ENCODE measurements around the gene ZFYVE1. TPM values are rescaled to one million over a fixed set of nuclear protein-coding genes. Genes with fewer than 3 reads are reported as not detected.

The ZFYVE1 gene
- polyA plus RNA-seq, 1 of the 3 experiments (the other 2 are of a cell fraction), result 18.6 TPM

DNA sequence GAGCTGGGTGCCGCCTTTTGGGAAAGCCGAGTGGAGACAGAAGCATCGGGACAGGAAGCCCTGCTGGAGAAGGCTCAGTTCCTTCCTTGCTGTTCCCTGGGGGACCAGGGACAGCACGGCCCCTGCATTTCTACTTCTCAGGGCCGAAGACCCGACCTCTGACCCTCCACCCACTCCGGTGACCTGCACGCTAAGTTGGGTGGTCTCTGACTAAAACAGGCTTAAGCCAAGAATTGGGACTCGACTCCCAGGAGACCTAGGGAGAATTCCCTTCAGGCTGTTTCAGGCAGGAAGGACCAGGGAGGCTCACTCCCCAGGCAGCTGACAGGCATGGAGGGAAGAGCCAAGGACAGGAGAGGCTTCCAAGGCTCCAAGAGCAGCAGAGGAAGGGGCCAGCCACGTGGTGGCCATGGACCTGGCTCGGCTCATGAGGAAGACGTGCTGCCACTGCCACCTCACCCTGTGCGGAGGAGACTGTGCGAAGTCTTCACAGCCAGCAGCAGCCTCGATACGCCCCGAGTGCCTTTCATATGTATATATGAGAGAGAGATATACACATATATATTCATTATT is 56.8 kb downstream of the ZFYVE1 start:
- Histone ChIP-seq H3F3A (replicated peaks; ENCODE audit: insufficient read depth) (no peaks in the 10 kb centered on the region), H3K9ac (no peak overlapping the region), H3K9me2 (no peaks in the 10 kb centered on the region), H2AFZ (ENCODE audit: low read depth) (no peak overlapping the region), H3K27ac (ENCODE audit: low read depth in 2 of 2, low read length in 1 of 2) (no peak overlapping the region), H3K79me2 (ENCODE audit: insufficient read depth) (no peaks in the 10 kb centered on the region), H3K36me3 (replicated peaks in 1 of 2; ENCODE audit: control insufficient read depth in 1 of 2, insufficient read depth in 2 of 2, low read length in 1 of 2) (peaks cover 34 to 41% of the 10 kb centered on the region in 2 experiments), H3K4me1 (ENCODE audit: control insufficient read depth in 1 of 2, insufficient read depth in 2 of 2, low read depth in 1 of 2, low read length in 1 of 2) (no peaks in the 10 kb centered on the region), H3K4me2 (no peak overlapping the region), H3K4me3 (ENCODE audit: low read depth in 2 of 2, low read length in 1 of 2) (no peak overlapping the region), H3K9me3 (no peaks in the 10 kb centered on the region), H3K27me3 (ENCODE audit: insufficient read depth) (no peaks in the 10 kb centered on the region), H4K20me1 (ENCODE audit: insufficient read depth) (no peaks in the 10 kb centered on the region)
- ChIA-PET POLR2A (no interaction called here), CTCF (no interaction called here)
- no peak for DNase-seq
- 95% methylated on average over 15 of the region's 17 CpGs for WGBS (ENCODE audit: low lambda C conversion rate)
- TF ChIP-seq TEAD4 (IDR thresholded peaks at IDR 0.05; ENCODE audit: borderline replicate concordance, insufficient read depth), result no peak
- TF ChIP-seq, protein P1, sequence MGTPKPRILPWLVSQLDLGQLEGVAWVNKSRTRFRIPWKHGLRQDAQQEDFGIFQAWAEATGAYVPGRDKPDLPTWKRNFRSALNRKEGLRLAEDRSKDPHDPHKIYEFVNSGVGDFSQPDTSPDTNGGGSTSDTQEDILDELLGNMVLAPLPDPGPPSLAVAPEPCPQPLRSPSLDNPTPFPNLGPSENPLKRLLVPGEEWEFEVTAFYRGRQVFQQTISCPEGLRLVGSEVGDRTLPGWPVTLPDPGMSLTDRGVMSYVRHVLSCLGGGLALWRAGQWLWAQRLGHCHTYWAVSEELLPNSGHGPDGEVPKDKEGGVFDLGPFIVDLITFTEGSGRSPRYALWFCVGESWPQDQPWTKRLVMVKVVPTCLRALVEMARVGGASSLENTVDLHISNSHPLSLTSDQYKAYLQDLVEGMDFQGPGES (IDR thresholded peaks at IDR 0.05; ENCODE audit: low read depth, low read length), result no peak

DNA sequence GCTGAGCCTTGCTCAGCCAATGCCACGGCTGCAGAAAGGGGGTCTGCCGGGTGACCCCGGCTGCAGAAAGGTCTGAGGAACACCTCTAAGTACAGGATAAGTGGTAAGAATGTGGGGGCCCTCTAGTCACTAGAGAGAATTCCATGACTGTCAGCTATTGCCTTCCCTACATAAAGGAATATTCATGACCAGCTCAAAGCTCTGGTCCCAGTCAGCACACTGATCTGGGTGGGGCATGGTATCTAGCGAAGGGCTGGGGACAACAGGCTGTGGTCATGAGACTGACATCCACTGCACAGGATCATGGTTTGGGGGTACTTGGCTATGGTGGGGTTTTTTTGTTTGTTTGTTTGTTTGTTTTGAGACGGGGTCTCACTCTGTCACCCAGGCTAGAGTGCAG is 58.6 kb downstream of the ZFYVE1 start:
- no peaks in the 10 kb centered on the region for H4K20me1 ChIP-seq (ENCODE audit: insufficient read depth)
- no peaks in the 10 kb centered on the region for H3K27me3 ChIP-seq (ENCODE audit: insufficient read depth)
- ChIA-PET CTCF (interaction anchor here (1.6 to 1.7 kb wide), 2 partner anchors 20 to 455 kb away, joined by 6 to 11 read pairs; no protein-coding TSS in a partner anchor), POLR2A (no interaction called here)
- no peaks in the 10 kb centered on the region for H3K4me1 ChIP-seq (ENCODE audit: control insufficient read depth in 1 of 2, insufficient read depth in 2 of 2, low read depth in 1 of 2, low read length in 1 of 2)
- no peak for DNase-seq
- H3K9me3 ChIP-seq, result no peaks in the 10 kb centered on the region
- no peak overlapping the region for H3K4me3 ChIP-seq (ENCODE audit: low read depth in 2 of 2, low read length in 1 of 2)
- no peaks in the 10 kb centered on the region for H3K79me2 ChIP-seq (ENCODE audit: insufficient read depth)
- H2AFZ ChIP-seq (ENCODE audit: low read depth), result no peak overlapping the region
- H3K9ac ChIP-seq, result no peak overlapping the region
- no peak overlapping the region for H3K4me2 ChIP-seq
- WGBS (ENCODE audit: low lambda C conversion rate), result 93% methylated on average over 5 of the region's 5 CpGs
- H3K36me3 ChIP-seq (replicated peaks in 1 of 2; ENCODE audit: control insufficient read depth in 1 of 2, insufficient read depth in 2 of 2, low read length in 1 of 2), result peaks cover 23 to 24% of the 10 kb centered on the region in 2 experiments
- H3F3A ChIP-seq (replicated peaks; ENCODE audit: insufficient read depth), result peaks cover under 1% of the 10 kb centered on the region
- TF ChIP-seq YY1 (IDR thresholded peaks at IDR 0.05; ENCODE audit: low read depth) (no peak), NRF1 (IDR thresholded peaks at IDR 0.05; ENCODE audit: low read depth, low read length) (no peak), SMC3 (IDR thresholded peaks at IDR 0.05; ENCODE audit: low read depth, low read length) (no peak), RXRA (IDR thresholded peaks at IDR 0.05; ENCODE audit: borderline replicate concordance, low read depth) (no peak), RFX5 (IDR thresholded peaks at IDR 0.05; ENCODE audit: low read length) (no peak), RAD21 (IDR thresholded peaks at IDR 0.05; ENCODE audit: low read length) (no peak), GATA2 (CRISPR knock-in tag; IDR thresholded peaks at IDR 0.05) (no peak), SIN3A (IDR thresholded peaks at IDR 0.05; ENCODE audit: borderline replicate concordance, low read depth, low read length) (no peak), POLR2AphosphoS5 (IDR thresholded peaks at IDR 0.05; ENCODE audit: low read depth, low read length) (no peak)
- TF ChIP-seq, protein P2, sequence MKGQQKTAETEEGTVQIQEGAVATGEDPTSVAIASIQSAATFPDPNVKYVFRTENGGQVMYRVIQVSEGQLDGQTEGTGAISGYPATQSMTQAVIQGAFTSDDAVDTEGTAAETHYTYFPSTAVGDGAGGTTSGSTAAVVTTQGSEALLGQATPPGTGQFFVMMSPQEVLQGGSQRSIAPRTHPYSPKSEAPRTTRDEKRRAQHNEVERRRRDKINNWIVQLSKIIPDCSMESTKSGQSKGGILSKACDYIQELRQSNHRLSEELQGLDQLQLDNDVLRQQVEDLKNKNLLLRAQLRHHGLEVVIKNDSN (IDR thresholded peaks at IDR 0.05; ENCODE audit: borderline replicate concordance, low read depth), result no peak
- H3K9me2 ChIP-seq, result no peaks in the 10 kb centered on the region
- no peak overlapping the region for H3K27ac ChIP-seq (ENCODE audit: low read depth in 2 of 2, low read length in 1 of 2)

Data from SK-N-SH (cell line).